Keratinocyte (primary cell): ENCODE data around the gene MC1R. TPM values are rescaled to one million over a fixed set of nuclear protein-coding genes. Genes with fewer than 3 reads are reported as not detected.

Experiments used
- DNase-seq: peaks from one replicate; pipeline ENCODE4 v3.0.0-alpha.2; 2011; ENCODE audit warnings: low read depth, missing footprints, low spot score
- FAIRE-seq: peaks from 2 replicates; lab custom pipeline; 2011; peaks lifted over from hg19 to GRCh38; lab: Jason Lieb, UNC
- H2AFZ ChIP-seq: 2 replicates; pipeline ENCODE4 v1.6.0; 2012; ENCODE audit warnings: low read length, control low read depth, inconsistent platforms; ENCODE audit not compliant: control insufficient read depth
- H3K27ac ChIP-seq: 2 replicates; pipeline ENCODE4 v1.5.1; 2011; ENCODE audit warnings: low read length; ENCODE audit not compliant: control insufficient read depth, insufficient read depth
- H3K27me3 ChIP-seq: 3 replicates; pipeline ENCODE4 v1.6.0; 2011; ENCODE audit warnings: low read length; ENCODE audit not compliant: control insufficient read depth, insufficient read depth; ENCODE audit errors: extremely low read depth
- H3K36me3 ChIP-seq, 2 experiments: 2 replicates in 1 of 2; 3 replicates in 1 of 2; pipeline ENCODE4 v1.5.1; 2011; ENCODE audit warnings: low read length in 2 of 2, mild to moderate bottlenecking in 1 of 2; ENCODE audit not compliant: control insufficient read depth in 2 of 2, insufficient read depth in 2 of 2; ENCODE audit errors: extremely low read depth in 1 of 2
- H3K4me1 ChIP-seq: 3 replicates; pipeline ENCODE4 v1.5.1; 2011; ENCODE audit warnings: low read length; ENCODE audit not compliant: control insufficient read depth, insufficient read depth; ENCODE audit errors: extremely low read depth
- H3K4me2 ChIP-seq: 3 replicates; pipeline ENCODE4 v1.6.0; 2011; ENCODE audit warnings: low read depth, low read length; ENCODE audit not compliant: control insufficient read depth, insufficient read depth; ENCODE audit errors: extremely low read depth
- H3K4me3 ChIP-seq, 3 experiments: fragments of 200-600 bp in 1 of 3; sonication (generic) in 1 of 3; 2 replicates in 2 of 3; 3 replicates in 1 of 3; pipeline ENCODE4 v1.5.1; 2011 to 2016; ENCODE audit warnings: low read length in 3 of 3, mild to moderate bottlenecking in 3 of 3, control low read depth in 2 of 3, inconsistent platforms in 1 of 3, low read depth in 1 of 3, mixed read lengths in 1 of 3, mixed run types in 1 of 3, moderate library complexity in 1 of 3; ENCODE audit not compliant: control insufficient read depth in 2 of 3, insufficient read depth in 2 of 3; ENCODE audit errors: extremely low read depth in 1 of 3
- H3K79me2 ChIP-seq: 2 replicates; pipeline ENCODE4 v1.6.0; 2012; ENCODE audit warnings: low read length; ENCODE audit not compliant: control insufficient read depth, insufficient read depth
- H3K9ac ChIP-seq: 3 replicates; pipeline ENCODE4 v1.6.0; 2011; ENCODE audit warnings: low read length; ENCODE audit not compliant: control insufficient read depth, insufficient read depth; ENCODE audit errors: extremely low read depth
- H3K9me1 ChIP-seq: 3 replicates; pipeline ENCODE4 v1.6.0; 2011; ENCODE audit warnings: low read length; ENCODE audit not compliant: control insufficient read depth, insufficient read depth; ENCODE audit errors: extremely low read depth
- H3K9me3 ChIP-seq: 2 replicates; pipeline ENCODE4 v1.5.1; 2012; ENCODE audit warnings: low read depth, low read length; ENCODE audit not compliant: control insufficient read depth
- H4K20me1 ChIP-seq: 3 replicates; pipeline ENCODE4 v1.6.0; 2011; ENCODE audit warnings: low read length; ENCODE audit not compliant: control insufficient read depth, insufficient read depth; ENCODE audit errors: extremely low read depth
- EZH2 ChIP-seq: IDR thresholded peaks from one replicate; pipeline ENCODE4 v1.6.1; 2012; ENCODE audit warnings: inconsistent platforms, mild to moderate bottlenecking, low read length, moderate library complexity
- dilution Hi-C: fragments of 300-500 bp; cut with MboI; formaldehyde crosslinking; loops from one replicate; pipeline ENCODE4 v1.7.0; 2020; ENCODE audit warnings: low sequenced_read_pairs; ENCODE audit not compliant: extremely low pct_ligation_motif_present
- polyA plus RNA-seq, 5 experiments: library from polyadenylated mRNA; depleted of rRNA in 3 of 5; stranded (reverse) in 3 of 5; stranded (forward) in 1 of 5; unstranded in 1 of 5; fragments of >200 nt; gene quantifications; 1 replicate in 1 of 5; 2 replicates in 3 of 5; 3 replicates in 1 of 5; pipeline versions ENCODE4 v1.2.1 to v1.2.3, GENCODE V29; 2011 to 2012; ENCODE audit warnings: missing spikeins in 2 of 5, low read depth in 1 of 5, low replicate concordance in 1 of 5
- TF ChIP-seq, protein P1 (sequence below), 3 experiments: IDR thresholded peaks in 1 of 3; conservative IDR thresholded peaks in 1 of 3; optimal IDR thresholded peaks in 1 of 3; 2 replicates in 2 of 3; 3 replicates in 1 of 3; pipeline versions ENCODE3 to v1.5.1; 2011; ENCODE audit warnings: low read length in 3 of 3, mild to moderate bottlenecking in 3 of 3, moderate library complexity in 2 of 3, control low read depth in 1 of 3, inconsistent platforms in 1 of 3; ENCODE audit not compliant: insufficient read depth in 2 of 3; ENCODE audit errors: extremely low read depth in 1 of 3

The MC1R gene
- polyA plus RNA-seq, 1 donor (not counting 4 experiments of a cell fraction or from before 2014, with no cell fraction given) = 1.1 TPM

DNA sequence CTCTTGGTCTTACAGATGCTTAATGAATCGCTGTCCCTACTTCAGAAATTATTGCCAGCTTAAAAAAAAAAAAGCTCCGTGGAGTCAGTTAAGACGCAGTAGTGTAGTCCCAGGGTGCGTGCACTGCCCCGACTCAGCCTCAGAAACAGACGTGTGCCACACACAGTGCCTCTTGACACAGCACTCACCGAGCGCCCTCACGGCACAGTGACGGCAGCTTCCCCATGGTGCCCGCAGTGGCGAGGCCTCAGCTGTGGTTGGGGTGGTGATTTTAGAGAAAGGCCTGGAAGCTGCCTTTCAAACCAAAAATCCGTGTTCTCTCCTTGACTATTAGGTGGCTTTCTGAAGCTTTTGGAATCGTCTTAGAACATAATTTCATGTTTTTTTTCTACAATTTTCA lies 31.4 kb upstream of the MC1R start:
- Histone ChIP-seq H3K9me1 (no peaks in the 10 kb centered on the region), H3K4me3 (no peak overlapping the region), H3K4me1 (no peaks in the 10 kb centered on the region), H2AFZ (no peak overlapping the region), H3K27me3 (no peaks in the 10 kb centered on the region), H3K36me3 (peaks cover 45 to 47% of the 10 kb centered on the region in 2 experiments), H4K20me1 (peaks cover 2% of the 10 kb centered on the region), H3K4me2 (no peak overlapping the region), H3K9ac (no peak overlapping the region), H3K9me3 (no peaks in the 10 kb centered on the region), H3K79me2 (peaks cover 20% of the 10 kb centered on the region), H3K27ac (no peak overlapping the region)
- dilution Hi-C loops = no loop called here
- DNase-seq (no peak), FAIRE-seq (no peak)
- TF ChIP-seq EZH2 = no peak
- TF ChIP-seq, protein P1, sequence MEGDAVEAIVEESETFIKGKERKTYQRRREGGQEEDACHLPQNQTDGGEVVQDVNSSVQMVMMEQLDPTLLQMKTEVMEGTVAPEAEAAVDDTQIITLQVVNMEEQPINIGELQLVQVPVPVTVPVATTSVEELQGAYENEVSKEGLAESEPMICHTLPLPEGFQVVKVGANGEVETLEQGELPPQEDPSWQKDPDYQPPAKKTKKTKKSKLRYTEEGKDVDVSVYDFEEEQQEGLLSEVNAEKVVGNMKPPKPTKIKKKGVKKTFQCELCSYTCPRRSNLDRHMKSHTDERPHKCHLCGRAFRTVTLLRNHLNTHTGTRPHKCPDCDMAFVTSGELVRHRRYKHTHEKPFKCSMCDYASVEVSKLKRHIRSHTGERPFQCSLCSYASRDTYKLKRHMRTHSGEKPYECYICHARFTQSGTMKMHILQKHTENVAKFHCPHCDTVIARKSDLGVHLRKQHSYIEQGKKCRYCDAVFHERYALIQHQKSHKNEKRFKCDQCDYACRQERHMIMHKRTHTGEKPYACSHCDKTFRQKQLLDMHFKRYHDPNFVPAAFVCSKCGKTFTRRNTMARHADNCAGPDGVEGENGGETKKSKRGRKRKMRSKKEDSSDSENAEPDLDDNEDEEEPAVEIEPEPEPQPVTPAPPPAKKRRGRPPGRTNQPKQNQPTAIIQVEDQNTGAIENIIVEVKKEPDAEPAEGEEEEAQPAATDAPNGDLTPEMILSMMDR (optimal IDR thresholded peaks at IDR 0.05 in 1 of 3, IDR thresholded peaks at IDR 0.05 in 1 of 3, conservative IDR thresholded peaks at IDR 0.05 in 1 of 3; ENCODE audit: extremely low read depth in 1 of 3, insufficient read depth in 2 of 3, low read length in 3 of 3) = no peak

DNA sequence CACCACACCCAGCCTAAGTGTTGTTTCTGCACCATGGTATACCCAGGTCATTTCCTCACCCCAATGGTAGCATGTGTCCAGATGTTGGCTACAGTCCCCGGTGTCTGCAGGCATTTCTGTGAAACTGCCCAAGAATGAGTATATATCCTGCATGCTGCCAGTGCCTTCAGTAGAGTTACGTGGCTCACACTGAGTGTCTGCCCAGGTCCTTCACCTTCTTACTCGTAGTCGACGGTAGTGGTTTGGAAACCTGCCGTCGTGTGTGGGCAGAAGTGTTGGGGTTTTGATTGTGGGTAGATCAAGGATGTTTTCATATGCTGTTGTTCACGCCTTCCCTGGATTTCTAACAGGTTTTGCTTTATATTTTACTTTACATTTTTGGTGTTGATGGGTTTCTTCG lies 28.5 kb upstream of the MC1R start:
- no peaks in the 10 kb centered on the region for H3K9me1 ChIP-seq
- no peak overlapping the region for H2AFZ ChIP-seq
- no peaks in the 10 kb centered on the region for H3K79me2 ChIP-seq
- no peak overlapping the region for H3K27ac ChIP-seq
- no peaks in the 10 kb centered on the region for H3K4me1 ChIP-seq
- DNase-seq (no peak), FAIRE-seq (no peak)
- no peaks in the 10 kb centered on the region for H3K27me3 ChIP-seq
- dilution Hi-C loops = no loop called here
- H3K36me3 ChIP-seq = peaks cover 37 to 45% of the 10 kb centered on the region in 2 experiments
- H3K9ac ChIP-seq = no peak overlapping the region
- peaks cover 4% of the 10 kb centered on the region for H4K20me1 ChIP-seq
- H3K9me3 ChIP-seq = no peaks in the 10 kb centered on the region
- no peak overlapping the region for H3K4me2 ChIP-seq
- TF ChIP-seq EZH2 = no peak
- TF ChIP-seq, protein P1 (optimal IDR thresholded peaks at IDR 0.05 in 1 of 3, IDR thresholded peaks at IDR 0.05 in 1 of 3, conservative IDR thresholded peaks at IDR 0.05 in 1 of 3; ENCODE audit: extremely low read depth in 1 of 3, insufficient read depth in 2 of 3, low read length in 3 of 3) = no peak
- H3K4me3 ChIP-seq = no peak overlapping the region
